Peyer's patch (tissue), 4 donors: ENCODE results near the gene RNF17.

Experiments
- POLR2A ChIP-seq, 2 donors: fragments of 450-650 bp; IDR thresholded peaks; one replicate each; pipeline ENCODE4 v1.5.1; 2017; ENCODE audit warnings: antibody characterized with exemption in 2 of 2, mild to moderate bottlenecking in 2 of 2, moderate library complexity in 2 of 2
- TF ChIP-seq, protein P1 (sequence below), 6 experiments: fragments of 450-650 bp in 4 of 6; fragments of 200-600 bp in 2 of 6; sonication (generic) in 1 of 6; IDR thresholded peaks; one replicate each; pipeline ENCODE4 v1.5.1; 2017 to 2019; ENCODE audit warnings: antibody characterized with exemption in 6 of 6, mild to moderate bottlenecking in 3 of 6, moderate library complexity in 1 of 6

DNA sequence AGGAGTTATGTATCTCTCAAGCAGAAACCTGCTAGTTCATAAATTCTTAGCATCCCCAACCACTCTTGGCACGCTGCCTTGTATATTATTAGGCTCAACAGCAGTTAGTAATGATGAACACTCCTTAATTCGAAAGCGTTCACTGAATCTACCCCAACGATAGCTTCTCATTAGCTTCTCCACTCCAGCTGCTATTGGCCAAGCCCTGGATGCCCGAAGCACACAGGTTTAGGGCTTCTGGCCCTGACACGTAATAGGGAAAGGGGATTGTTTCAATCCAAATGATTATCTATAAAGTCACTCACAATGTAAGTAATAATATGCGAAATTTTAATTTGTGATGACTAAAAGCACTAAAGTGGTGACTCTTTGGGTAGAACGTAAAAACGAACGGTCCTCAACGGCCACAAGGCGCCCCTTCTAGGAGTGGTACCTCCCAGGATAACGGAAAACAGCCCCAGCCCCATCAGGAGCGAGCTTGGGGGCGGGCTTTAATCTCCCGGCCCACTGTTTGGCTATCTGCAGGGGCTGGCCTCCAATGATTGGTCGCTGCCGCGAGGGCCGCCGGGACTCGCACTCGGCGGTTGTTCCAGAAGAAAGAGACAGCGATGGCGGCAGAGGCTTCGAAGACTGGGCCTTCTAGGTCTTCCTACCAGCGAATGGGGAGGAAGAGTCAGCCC, at the start of gene RNF17:
- TF ChIP-seq, protein P1, sequence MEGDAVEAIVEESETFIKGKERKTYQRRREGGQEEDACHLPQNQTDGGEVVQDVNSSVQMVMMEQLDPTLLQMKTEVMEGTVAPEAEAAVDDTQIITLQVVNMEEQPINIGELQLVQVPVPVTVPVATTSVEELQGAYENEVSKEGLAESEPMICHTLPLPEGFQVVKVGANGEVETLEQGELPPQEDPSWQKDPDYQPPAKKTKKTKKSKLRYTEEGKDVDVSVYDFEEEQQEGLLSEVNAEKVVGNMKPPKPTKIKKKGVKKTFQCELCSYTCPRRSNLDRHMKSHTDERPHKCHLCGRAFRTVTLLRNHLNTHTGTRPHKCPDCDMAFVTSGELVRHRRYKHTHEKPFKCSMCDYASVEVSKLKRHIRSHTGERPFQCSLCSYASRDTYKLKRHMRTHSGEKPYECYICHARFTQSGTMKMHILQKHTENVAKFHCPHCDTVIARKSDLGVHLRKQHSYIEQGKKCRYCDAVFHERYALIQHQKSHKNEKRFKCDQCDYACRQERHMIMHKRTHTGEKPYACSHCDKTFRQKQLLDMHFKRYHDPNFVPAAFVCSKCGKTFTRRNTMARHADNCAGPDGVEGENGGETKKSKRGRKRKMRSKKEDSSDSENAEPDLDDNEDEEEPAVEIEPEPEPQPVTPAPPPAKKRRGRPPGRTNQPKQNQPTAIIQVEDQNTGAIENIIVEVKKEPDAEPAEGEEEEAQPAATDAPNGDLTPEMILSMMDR (IDR thresholded peaks at IDR 0.05), result no peak
- TF ChIP-seq POLR2A (IDR thresholded peaks at IDR 0.05), result no peak
